HEK293 (cell line): ENCODE results near the gene TBC1D5.
"Not testable (repeated sequence)": the region's sequence is repeated elsewhere in the genome, so short reads cannot be mapped to it uniquely, and the experiment has no call there.

ENCODE experiments used
- CTCF ChIA-PET: fragments of 350-600 bp; formaldehyde crosslinking; extraction: SDS; loops from one replicate; lab custom pipeline; 2021; ENCODE audit warnings: antibody characterized with exemption; lab: Yijun Ruan, JAX
- POLR2A ChIA-PET: fragments of 300-600 bp; formaldehyde crosslinking; extraction: SDS; loops from one replicate; lab custom pipeline; 2020; ENCODE audit warnings: antibody characterized with exemption, inconsistent platforms; lab: Yijun Ruan, JAX
- H3K27ac ChIP-seq: fragments of 200-500 bp; sonication (Bioruptor generic); 2 replicates; pipeline ENCODE4 v1.5.1; 2014; ENCODE audit warnings: low read depth, low read length, control low read depth, inconsistent platforms; ENCODE audit errors: extremely low read depth
- H3K36me3 ChIP-seq, 2 experiments: fragments of 200-500 bp in 1 of 2; sonication (Bioruptor generic) in 1 of 2; 1 replicate in 1 of 2; 2 replicates in 1 of 2; pipeline ENCODE4 v1.5.1; 2014 to 2017; ENCODE audit warnings: inconsistent platforms in 2 of 2, low read length in 2 of 2; ENCODE audit not compliant: control insufficient read depth in 2 of 2, insufficient read depth in 1 of 2
- H3K4me1 ChIP-seq: fragments of 200-500 bp; sonication (Bioruptor generic); 2 replicates; pipeline ENCODE4 v1.5.1; 2014; ENCODE audit warnings: mild to moderate bottlenecking, low read length, inconsistent platforms; ENCODE audit not compliant: control insufficient read depth, insufficient read depth
- H3K4me3 ChIP-seq: 2 replicates; pipeline ENCODE4 v1.5.1; 2011; ENCODE audit warnings: low read depth, mild to moderate bottlenecking, control low read depth, low read length, moderate library complexity
- H3K9me3 ChIP-seq: fragments of 200-500 bp; sonication (Bioruptor generic); 2 replicates; pipeline ENCODE4 v1.5.1; 2014; ENCODE audit warnings: low read depth, low read length, inconsistent platforms; ENCODE audit not compliant: control insufficient read depth, insufficient read depth
- AEBP2 ChIP-seq: fragments of 450-650 bp; formaldehyde crosslinking; IDR thresholded peaks from 2 replicates; pipeline ENCODE4 v1.5.1; 2016; ENCODE audit warnings: missing biosample characterization, missing genetic modification characterization, borderline replicate concordance
- GFI1B ChIP-seq: fragments of 450-650 bp; formaldehyde crosslinking; IDR thresholded peaks from 2 replicates; pipeline ENCODE4 v1.5.1; 2016; ENCODE audit warnings: missing biosample characterization, missing genetic modification characterization
- HOXC10 ChIP-seq: sonication (generic); formaldehyde crosslinking; IDR thresholded peaks from 2 replicates; pipeline ENCODE4 v1.8.1; 2023; ENCODE audit warnings: mild to moderate bottlenecking, missing genetic modification reagents
- PBX3 ChIP-seq: sonication (generic); formaldehyde crosslinking; IDR thresholded peaks from 2 replicates; pipeline ENCODE4 v1.8.1; 2022; ENCODE audit warnings: mild to moderate bottlenecking, moderate library complexity, missing genetic modification reagents
- ZBTB6 ChIP-seq: fragments of 450-650 bp; formaldehyde crosslinking; IDR thresholded peaks from 2 replicates; pipeline ENCODE4 v1.5.1; 2017; ENCODE audit warnings: missing biosample characterization, missing genetic modification characterization
- ZEB2 ChIP-seq: fragments of 450-650 bp; formaldehyde crosslinking; IDR thresholded peaks from 2 replicates; pipeline ENCODE4 v1.5.1; 2016; ENCODE audit warnings: missing biosample characterization, missing genetic modification characterization
- ZNF184 ChIP-seq: fragments of 450-650 bp; IDR thresholded peaks from 2 replicates; pipeline ENCODE4 v1.5.1; 2018; ENCODE audit warnings: missing biosample characterization, mild to moderate bottlenecking, missing genetic modification characterization
- ZNF221 ChIP-seq: fragments of 450-650 bp; formaldehyde crosslinking; IDR thresholded peaks from 2 replicates; pipeline ENCODE4 v1.5.1; 2017; ENCODE audit warnings: missing biosample characterization, missing genetic modification characterization, borderline replicate concordance
- ZNF433 ChIP-seq: fragments of 450-650 bp; formaldehyde crosslinking; IDR thresholded peaks from 2 replicates; pipeline ENCODE4 v1.5.1; 2016; ENCODE audit warnings: missing biosample characterization, missing genetic modification characterization, low read depth
- ZNF488 ChIP-seq: fragments of 450-650 bp; formaldehyde crosslinking; IDR thresholded peaks from 2 replicates; pipeline ENCODE4 v1.5.1; 2016; ENCODE audit warnings: missing biosample characterization, missing genetic modification characterization
- ZNF518A ChIP-seq: fragments of 450-650 bp; formaldehyde crosslinking; conservative IDR thresholded peaks from 2 replicates; pipeline ENCODE4 v1.5.1; 2016; ENCODE audit warnings: low read depth, missing biosample characterization, missing genetic modification characterization
- ZNF555 ChIP-seq: fragments of 450-650 bp; formaldehyde crosslinking; conservative IDR thresholded peaks from 2 replicates; pipeline ENCODE4 v1.5.1; 2017; ENCODE audit warnings: missing biosample characterization, mild to moderate bottlenecking, missing genetic modification characterization, inconsistent platforms
- ZNF639 ChIP-seq: fragments of 450-650 bp; formaldehyde crosslinking; IDR thresholded peaks from 2 replicates; pipeline ENCODE4 v1.5.1; 2016; ENCODE audit warnings: missing biosample characterization, missing genetic modification characterization
- ZNF843 ChIP-seq: fragments of 450-650 bp; formaldehyde crosslinking; IDR thresholded peaks from 2 replicates; pipeline ENCODE4 v1.5.1; 2016; ENCODE audit warnings: missing biosample characterization, missing genetic modification characterization

The TBC1D5 gene

GRCh38 chr3:17783426-17783825, 41.0 kb upstream of the TBC1D5 start:
- no peak overlapping the region for H3K27ac ChIP-seq
- CTCF ChIA-PET: interaction anchor here (1.0 kb wide), 1 partner anchor 58 kb away, joined by 3 read pairs; no protein-coding TSS in a partner anchor
- H3K9me3 ChIP-seq: no peaks in the 10 kb centered on the region
- POLR2A ChIA-PET: no interaction called here
- H3K36me3 ChIP-seq: no peaks in the 10 kb centered on the region
- H3K4me1 ChIP-seq: no peaks in the 10 kb centered on the region
- H3K4me3 ChIP-seq: no peak overlapping the region
- TF ChIP-seq AEBP2 (no peak), ZNF221 (tag by site-specific recombination) (no peak), ZEB2 (tag by site-specific recombination) (no peak), ZNF488 (tag by site-specific recombination) (no peak), ZNF184 (tag by site-specific recombination) (no peak), ZNF639 (tag by site-specific recombination) (no peak), ZBTB6 (tag by site-specific recombination) (no peak), PBX3 (no peak), ZNF843 (no peak)

GRCh38 chr3:17782751-17783150, 40.3 kb upstream of the TBC1D5 start:
- Histone ChIP-seq H3K27ac (no peak overlapping the region), H3K9me3 (no peaks in the 10 kb centered on the region)
- TF ChIP-seq HOXC10 (no peak), GFI1B (tag by site-specific recombination) (no peak), ZNF433 (tag by site-specific recombination) (no peak), ZNF518A (tag by site-specific recombination) (no peak), ZNF555 (no peak)
- TF ChIP-seq, all 188 proteins: peak for 0
- H3K36me3 ChIP-seq: no peaks in the 10 kb centered on the region
- ChIA-PET POLR2A (no interaction called here), CTCF (no interaction called here)
- no peaks in the 10 kb centered on the region for H3K4me1 ChIP-seq
- no peak overlapping the region for H3K4me3 ChIP-seq

GRCh38 chr3:17780369-17780768, 37.9 kb upstream of the TBC1D5 start:
- H3K27ac ChIP-seq, POLR2A ChIA-PET, H3K4me3 ChIP-seq, CTCF ChIA-PET, H3K9me3 ChIP-seq, H3K36me3 ChIP-seq, H3K4me1 ChIP-seq: not testable (repeated sequence)
